H1 (cell line): ENCODE results near the gene ANKRD12.

Source experiments
- TCF12 ChIP-seq: IDR thresholded peaks from 2 replicates; pipeline ENCODE4 v1.6.1; 2011; ENCODE audit warnings: low read depth, mild to moderate bottlenecking, low read length
- ZNF274 ChIP-seq: IDR thresholded peaks from 2 replicates; pipeline ENCODE4 v1.7.0; 2012; ENCODE audit warnings: low read length, borderline replicate concordance; ENCODE audit errors: extremely low read depth

DNA sequence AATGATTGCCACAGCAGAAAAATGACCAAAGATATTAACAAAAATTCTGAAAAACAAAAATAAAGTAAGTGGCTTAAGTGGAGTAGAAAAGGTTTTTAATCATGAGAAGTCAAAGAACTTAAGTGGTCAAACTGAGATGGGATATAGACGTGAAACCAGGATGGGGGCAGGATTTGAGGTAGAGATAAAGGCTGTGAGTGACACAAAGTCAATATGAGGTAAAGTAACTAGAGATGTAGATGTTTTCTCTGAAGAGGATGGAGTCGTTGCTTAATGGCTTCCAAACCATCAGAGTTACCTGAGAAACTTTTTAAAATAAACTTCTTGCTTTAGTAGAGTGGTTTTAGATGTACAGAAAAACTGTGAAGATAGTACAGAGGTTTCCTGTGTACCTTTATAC, 21.2 kb downstream of the ANKRD12 start:
- TF ChIP-seq ZNF274 (no peak), TCF12 (no peak)
